NCI-H2029 treated with DMSO at 0.1 percent for 48 hours (cell line): ENCODE measurements around the gene TRAIP.
A peak's percentile ranks its signal among the peaks of the same experiment; 100 is the strongest.
"Not testable (repeated sequence)": the region's sequence is repeated elsewhere in the genome, so short reads cannot be mapped to it uniquely, and the experiment has no call there.

Experiments used
- DNase-seq: peaks from one replicate; lab custom pipeline; 2025; lab: John Stamatoyannopoulos, UW

Gene TRAIP, protein sequence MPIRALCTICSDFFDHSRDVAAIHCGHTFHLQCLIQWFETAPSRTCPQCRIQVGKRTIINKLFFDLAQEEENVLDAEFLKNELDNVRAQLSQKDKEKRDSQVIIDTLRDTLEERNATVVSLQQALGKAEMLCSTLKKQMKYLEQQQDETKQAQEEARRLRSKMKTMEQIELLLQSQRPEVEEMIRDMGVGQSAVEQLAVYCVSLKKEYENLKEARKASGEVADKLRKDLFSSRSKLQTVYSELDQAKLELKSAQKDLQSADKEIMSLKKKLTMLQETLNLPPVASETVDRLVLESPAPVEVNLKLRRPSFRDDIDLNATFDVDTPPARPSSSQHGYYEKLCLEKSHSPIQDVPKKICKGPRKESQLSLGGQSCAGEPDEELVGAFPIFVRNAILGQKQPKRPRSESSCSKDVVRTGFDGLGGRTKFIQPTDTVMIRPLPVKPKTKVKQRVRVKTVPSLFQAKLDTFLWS

DNA sequence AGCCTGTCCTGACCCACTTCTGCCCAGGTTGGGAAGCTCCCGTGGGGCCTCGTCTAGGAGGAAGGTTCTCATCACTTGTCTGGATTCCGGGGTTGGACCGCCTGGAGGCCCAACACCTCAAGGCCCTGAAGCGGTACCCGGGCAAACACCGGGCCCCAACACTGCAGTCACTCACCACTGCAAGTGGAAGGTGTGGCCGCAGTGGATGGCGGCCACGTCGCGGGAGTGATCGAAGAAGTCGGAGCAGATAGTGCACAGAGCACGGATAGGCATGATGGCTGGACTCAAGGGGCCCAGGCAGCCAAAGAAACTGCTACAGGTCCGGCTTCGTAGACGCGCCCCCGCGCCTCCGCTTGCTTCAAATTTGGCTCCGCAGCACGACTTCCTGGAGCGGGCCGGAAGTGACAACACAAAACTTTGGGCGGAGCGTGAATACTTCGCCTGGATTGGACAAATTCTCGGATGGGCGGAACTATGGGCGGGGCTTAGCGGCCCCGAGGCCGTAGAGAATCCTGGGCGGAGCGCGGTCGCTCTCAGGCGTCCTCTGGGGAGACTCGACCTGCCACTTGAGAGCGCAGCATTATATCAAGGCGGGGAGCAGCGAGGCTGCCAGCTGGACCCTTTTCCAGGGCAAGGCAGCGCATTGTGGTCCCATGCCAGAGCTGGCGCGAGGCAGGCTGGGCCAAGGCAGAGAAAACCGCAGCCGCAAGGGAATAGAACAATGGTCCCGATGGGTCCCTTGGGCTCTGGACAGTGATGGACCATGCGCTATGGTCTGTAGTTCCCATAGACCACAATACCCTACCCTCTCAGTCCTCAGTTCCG is at the start of gene TRAIP:
Gene TRAIP (minus strand): TSS at position 384 of the 825 bp plus-strand sequence. CDS start 111 bp downstream, at position 273.
- peak; percentile 60 for DNase-seq

DNA sequence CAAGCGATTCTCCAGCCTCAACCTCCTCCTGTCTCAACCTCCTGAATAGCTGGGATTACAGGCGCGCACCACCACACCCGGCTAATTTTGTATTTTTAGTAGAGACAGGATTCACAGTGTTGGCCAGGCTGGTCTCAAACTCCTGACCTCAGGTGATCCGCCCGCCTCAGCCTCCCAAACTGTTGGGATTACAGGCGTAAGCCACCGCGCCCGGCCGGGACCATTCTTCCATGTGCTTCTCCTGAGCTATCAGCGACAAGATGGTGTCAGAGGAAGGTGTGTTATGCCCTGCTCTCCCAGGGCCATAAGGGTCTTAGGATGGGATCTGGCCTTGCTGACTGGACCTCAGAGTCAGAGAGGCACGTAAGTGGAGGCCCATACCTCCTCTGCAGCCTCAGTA is 48.1 kb upstream of the TRAIP start:
- DNase-seq, result not testable (repeated sequence)

DNA sequence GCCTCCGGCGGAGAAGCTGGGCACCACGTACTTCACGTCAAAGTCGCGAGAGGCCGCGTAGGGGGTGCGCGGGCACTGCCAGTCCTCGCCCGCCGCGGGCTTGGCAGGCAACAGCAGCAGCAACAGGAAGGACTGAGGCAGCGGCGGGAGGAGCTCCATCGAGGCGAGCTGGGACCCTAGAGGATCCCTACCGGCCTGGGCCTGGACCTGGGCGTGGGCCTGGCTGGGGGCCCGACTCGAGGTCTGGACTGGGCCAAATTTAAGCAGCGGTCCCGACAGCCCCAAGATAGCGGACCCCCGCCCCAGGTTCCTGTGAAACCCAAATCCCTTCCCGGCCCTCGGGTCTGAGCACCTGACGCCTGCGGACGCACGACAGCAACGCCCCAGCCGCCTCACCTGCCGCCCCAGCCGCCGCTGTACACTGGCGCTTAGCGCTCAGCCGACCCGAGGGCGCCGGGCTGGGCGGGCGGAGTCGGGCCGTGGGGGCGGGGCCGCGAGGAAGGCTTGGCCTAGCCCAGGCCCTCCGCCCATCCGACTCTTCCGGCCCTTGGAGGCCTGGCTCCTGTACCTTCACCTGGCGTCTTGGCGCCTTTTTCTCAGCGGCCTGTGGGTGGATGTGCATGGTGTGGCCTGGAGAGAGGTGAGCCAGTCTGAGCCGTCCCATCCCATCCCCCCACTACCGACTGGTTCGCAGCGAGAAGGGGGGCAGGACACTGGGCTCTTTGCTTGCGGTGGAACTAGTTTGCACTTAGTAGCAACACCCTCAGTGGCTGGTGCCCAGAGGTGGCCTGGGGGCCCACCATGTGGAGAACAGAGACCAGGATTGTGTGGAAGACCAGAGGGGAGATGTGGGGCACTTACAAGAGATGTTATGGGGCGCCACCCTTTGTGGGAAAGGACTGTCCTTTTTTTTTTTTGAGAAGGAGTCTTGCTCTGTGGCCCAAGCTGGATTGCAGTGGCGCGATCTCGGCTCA is 47.4 kb upstream of the TRAIP start, which contains the start of gene MST1R:
Gene MST1R (minus strand): TSS at position 423 of the 974 bp plus-strand sequence. CDS start 264 bp downstream, at position 159.
- peak; percentile 67 for DNase-seq

DNA sequence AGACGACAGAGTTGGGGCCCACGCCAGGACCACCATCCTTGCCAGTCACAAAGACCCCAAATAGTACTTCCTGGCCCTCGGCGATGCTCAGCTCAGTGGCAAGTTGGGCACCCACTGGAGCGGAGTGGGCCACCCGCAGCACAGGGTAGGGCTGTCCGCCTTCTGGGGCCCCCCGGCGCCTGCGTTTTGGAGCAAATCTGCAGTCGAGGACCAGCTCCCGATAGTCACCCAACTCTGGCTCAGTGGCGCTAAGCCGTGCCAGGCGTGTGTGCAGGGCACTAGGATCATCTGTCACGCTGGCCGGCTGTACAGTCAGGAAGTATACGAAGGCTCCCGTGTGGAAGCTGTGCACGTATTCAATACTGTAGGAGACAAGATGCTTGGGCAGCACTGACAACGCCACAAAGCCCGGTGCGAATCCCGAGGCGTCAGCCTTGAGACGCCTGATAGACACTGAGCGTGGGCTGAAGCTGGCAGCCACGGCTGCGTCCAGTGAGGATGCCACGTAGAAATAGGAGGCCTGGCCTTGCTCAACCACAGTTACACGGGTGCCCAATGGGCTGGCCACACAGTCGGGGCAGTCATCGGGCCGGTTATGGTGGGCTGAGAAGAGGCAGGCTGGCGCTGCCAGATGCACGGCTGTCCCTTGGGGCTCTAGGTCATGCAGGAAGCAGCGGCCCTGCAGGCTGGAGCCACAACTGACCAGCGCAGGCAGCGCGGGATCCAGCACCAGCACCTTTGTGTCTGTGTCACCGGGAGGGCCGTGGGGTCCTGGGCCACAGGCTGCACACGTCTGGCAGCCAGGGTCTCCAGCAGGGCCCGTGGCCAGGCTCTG is 46.4 kb upstream of the TRAIP start:
- no peak for DNase-seq

DNA sequence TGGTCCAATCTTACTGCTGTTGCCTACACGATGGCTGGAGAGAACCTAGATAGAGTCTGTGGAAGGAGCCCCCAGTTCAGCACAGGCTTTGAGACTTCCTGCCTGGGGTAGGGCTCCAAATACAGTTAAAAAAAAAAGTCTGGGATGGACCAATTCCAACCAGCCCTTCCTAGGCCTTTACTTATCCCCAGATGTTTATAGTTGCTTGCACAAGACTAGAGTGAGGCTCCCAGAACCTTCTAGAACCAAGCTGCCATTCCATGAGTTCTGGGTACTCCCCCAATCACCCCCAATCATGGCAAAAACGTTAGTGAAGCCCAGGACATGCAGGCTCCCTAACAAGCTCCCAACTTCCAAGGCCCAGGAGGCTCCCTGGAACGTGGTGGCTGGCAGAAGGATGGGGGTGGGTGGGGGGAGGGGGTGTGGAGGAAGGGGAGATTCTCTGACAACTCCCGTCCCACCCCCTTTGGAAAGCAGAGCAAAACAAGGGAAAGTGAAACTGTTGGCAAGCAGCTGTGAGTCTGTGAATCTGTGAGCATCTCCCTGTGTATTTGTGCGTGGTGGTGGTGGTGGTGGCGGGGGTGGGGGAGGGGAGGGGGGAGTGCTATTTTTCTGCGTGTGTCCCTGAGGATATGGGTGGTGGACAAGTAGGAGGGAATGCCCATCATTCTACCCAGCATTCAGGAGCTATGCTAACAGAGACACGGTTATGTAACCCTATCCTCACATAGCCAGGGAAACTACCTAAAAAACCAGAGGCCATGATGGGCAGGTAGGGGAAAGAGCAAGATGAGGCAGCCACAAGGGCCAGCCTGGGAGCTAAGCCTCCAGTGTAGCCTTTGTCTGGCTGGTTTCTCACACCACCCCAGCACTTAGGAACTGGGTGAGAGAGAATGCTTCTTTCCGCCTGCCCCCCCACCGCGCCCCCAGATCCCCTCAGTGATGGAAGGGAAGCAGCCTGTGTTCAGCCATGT is 45.3 kb upstream of the TRAIP start:
- no peak for DNase-seq

DNA sequence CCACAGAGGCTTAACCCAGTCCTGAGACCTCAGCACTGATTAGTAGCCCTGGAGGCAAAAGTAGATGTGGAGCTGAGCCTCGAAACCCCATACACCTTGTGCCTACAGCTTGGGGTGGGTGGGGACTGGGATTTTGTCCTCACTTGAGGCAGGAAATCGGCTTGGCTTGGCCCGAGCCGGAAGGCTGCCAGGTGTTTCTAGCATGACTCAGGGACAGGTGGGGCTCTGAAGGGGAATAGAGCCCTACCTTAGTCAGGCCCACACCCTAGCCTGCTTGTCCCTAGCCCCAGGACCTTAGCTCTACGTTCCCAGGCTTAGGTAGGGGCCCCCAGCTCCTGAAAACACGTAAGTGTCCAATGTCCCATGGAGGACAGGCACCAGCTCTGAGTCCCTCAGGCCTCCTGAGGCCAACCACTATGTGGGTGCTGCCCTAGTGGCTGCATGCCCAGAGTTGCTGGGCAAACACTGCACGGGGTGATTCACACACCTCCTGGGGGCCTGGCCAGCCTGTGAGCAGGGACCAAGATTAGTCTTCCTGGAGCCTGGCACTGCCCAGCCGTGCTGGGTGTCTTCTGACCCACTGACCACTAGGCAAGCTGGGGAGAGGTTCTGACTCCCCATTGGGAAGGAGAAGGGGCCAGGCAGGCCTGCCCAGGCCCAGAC is 44.3 kb upstream of the TRAIP start:
- DNase-seq, result no peak

DNA sequence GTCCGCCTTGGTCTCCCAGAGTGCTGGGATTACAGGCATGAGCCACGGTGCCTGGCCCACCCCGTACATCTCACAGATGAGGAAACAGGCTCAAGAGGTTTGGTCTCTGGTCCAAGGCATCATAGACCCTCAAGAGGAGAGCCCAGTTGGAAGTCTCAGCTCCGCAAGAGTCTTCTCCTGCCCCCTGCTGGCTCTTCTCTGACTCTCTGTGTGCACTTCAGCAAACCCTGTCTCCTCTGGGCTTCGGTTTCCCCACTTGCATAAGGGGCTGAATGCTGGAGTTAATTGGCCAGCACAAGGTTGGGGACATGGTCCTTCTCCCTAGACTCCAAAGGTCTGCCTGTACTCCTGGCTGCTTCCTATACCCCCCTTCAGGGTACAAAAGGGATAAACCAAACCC is 43.5 kb upstream of the TRAIP start:
- DNase-seq, result no peak

DNA sequence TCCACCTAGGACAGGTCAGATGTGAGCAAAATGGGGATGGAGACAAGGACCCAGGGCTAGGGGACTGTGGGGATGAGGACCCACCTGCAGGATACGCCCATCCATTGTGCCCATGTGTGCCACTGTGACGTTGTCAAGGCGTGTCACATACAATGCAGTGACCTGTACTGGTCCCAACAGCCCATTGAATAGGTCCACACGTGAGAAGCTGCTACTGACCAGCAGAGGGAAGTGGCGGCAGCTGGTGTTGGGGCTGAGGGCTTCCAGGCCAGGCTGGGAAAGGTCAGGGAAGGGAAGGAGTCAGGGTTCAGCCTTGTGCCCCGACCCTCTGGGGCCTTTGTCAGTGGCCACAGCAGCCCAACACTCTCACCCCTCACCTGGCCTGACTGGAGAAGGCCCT is 42.6 kb upstream of the TRAIP start:
- DNase-seq, result no peak

DNA sequence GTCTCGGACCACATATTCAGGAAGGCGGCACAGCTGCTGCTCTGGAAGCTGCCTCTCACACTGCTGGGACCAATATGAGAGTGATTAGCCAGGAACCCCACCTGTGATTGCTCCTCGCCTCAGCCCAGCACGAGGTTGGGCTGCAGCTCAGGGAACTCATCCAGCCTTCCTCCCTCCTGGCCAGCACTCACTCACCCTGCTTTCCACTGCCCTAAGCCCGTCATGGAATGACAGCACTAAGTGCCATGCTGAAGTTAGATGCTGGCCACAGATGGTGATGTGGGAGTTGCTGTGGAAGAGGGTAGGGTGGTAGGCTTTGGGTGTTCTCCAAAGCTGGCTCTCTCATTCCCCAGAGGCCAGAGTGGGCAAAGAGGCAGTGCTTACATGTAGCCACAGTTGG is 40.0 kb upstream of the TRAIP start:
- DNase-seq, result no peak

DNA sequence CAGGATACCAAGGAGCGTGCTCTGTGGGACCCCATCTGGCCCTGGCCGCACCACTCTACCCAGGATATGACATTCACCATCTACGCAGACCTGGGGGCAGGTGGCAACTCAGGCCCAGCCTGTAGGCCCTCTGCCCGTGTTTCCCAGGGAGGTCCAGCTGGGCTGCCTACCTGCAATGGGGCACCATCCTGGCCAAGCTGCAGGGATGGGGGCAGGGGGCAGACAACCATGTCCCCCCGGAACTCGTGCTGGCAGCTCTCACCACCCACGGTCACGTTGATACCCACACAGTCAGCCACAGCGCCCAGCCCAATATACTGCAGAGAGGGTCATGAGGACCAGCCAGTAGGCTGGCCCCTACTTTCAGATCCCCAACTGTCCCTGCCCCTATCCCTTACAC is 39.4 kb upstream of the TRAIP start:
- DNase-seq, result no peak

DNA sequence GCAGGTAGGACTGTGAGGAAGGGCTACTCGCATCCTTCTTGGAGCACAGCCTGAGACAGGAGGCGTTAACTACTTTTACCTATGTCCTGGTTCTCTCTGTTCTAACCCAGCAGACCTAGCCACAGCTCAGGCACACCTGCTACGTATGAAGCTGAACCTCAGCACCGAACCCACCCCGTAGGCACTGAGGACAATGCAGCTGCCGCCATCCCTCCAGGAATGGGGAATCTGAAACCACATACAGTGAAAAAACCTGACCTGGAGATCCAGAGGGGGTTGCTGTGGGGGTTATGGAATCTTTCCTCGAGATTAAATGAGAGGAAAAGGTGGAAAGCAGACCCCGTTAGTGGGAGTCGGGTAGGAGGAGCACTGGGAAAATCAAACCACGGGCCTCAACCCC is 32.9 kb upstream of the TRAIP start:
- no peak for DNase-seq

DNA sequence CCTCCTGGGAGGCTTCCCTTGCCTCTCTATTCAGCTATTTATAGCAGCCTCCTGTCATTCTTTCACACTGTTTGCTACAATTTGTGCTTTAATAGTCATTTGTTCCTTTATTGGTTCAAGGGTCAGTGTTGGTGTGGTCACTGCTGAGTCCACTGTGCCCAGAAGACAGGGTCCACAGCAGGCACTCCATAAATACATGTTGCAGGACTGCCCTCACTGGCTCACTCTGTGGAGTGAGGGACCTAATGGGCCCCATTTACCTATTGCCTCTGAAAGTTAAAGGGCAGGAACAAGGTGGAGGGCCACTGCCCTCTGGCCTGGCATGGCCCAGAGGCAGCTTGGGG is 30.5 kb upstream of the TRAIP start:
- no peak for DNase-seq

DNA sequence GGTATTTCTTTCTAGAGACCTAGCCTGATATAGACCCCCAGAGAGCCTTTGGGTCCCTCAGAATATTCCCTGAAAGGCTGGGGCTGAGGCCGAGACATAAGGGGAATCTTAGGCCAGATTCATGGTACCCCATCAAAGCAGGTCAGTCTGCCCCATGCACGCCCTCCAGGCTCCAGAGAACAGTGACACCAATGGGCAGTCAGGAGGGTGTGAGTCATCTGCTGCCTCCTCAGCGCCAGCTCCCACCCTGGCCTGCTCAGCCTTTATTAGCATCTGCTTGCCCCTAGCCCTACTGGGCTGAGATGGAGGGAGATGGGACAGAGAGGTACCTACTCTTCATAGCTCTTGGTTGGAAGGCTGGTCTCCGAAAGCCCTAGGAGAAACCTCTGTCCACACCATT is 27.6 kb upstream of the TRAIP start:
- no peak for DNase-seq

DNA sequence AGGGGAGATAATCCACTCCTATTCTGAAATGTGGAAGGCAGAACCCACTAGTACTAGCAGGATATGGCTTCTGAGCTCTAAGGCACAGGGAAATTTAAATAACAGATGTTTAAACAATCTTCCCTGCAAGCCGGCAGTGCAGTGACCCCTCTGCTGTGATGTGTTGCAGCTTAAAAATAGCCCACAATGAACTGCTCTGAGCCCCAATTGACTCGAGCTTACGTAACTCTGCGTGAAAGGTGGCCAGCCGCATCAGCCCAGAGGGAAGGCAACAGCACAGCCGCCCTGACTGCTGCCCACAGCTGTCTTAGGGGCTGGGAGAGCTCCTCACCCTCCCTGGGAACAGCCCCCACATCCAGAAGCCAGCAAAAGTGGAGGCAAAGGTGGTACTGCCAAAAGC is 25.8 kb upstream of the TRAIP start:
- no peak for DNase-seq

DNA sequence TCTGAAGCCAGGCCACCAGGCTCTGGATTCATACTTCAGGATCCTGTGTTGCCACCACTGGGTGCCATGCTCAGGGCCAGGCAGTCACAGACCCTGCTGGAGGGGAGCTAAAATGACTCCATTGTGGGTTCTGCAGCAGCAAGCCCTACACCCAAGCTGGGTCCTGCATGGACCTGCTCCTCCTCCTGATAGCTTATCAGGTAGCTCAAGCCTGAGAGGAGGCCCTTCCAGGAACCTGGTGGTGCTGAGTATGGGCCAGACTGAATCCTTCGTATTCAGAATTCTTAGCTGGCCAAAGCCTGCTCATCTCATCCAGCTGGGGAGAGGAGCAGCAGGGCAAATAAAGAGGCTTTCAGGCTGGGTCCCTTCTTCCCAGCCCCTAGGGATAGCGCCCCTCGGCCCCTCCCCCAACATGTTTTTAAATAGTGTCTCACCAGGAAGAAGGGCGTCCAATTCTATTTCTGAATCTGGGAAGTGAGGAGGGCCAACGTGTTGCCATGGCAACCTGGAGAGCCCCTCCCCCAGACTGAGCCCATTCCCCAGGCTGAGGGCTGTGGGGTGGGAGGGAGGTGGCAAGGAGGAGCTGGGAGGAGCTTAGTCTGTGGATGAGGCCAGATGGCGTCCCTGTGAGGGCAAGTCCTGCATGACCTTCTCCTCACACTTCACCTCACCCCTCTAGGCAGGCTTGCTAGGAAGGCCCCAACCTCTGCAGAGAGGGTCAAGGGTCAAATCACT is 24.4 kb upstream of the TRAIP start:
- DNase-seq, result no peak

DNA sequence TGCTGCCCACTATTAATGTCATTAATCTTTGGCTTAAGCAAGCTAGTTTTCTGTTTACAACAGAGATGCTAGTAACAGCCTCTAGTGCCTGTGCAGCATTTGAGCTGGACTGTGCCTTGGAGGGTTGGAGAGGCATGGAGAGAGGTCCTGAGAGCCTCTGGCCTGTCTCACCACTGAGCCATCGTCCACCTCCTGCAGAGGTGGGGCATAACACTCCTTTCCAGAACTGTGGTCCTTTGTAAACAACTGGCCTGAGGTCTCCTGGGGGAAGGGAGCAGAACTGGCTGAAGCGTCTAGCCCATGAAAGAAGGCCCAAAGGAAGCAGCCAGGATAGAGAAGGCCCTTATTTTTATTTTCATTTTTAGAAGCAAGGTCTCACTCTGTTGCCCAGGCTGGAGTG is 23.4 kb upstream of the TRAIP start:
- no peak for DNase-seq

DNA sequence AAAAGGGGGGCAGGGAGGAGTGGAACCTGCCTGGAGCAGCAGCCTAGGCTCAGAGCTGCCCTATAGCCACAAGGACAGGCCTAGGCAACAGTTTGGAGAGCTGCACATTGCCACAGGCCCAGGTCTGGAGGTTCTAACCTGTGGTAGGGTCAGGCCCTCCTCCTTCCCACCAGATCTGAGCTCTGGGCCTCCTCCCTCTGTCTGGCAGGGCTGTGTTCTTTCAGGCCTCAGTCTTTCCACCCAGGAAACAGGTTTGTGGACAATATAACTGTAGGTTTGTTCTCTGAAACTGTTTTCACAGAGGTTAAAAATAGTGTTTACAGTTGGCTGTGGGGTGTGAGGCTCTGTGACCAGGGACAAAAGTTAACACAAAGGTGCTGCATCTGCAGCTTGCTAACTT is 22.3 kb upstream of the TRAIP start:
- DNase-seq, result no peak

DNA sequence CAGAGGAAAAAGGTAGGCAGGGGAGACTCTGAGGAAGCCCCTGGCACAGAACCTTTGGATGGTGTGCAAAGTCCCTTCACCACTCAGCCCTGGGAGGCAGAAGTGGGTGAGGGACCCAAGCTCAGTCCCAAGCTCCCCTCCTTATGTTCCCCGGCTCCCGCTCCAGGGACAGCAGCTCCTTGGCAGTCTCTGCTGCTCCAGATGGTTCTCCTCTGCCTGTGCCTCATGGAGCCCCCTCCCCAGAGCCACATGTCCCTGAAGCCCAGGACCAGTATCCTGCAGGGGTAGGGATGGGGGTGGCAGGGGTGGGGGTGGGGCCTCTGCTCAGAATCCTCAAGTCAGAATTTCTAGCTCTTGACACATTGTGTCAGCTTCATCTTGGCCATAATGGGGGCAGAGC is 21.4 kb upstream of the TRAIP start:
- no peak for DNase-seq

DNA sequence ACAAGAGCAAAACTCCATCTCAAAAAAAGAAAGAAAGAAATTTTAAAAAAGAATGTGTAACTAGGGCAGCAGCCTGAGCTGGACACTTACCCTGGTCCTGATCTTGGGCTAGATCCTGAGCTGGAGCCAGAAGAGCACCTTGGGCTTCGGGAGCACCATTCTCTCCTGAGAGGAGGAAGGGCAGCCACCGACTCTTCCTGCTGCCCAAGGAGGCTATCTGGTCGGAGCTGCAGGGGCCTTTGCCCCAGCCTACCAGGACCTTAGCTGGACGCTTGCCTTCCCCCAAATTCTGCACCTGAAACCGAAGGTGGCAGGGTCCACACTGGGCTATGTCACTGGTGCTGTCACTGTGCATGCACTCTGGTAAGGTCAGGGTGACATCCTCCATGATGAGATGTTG is 20.2 kb upstream of the TRAIP start:
- DNase-seq, result no peak
